HepG2 (cell line): ENCODE measurements around the gene PSMB9. TPM values are rescaled to one million over a fixed set of nuclear protein-coding genes. Genes with fewer than 3 reads are reported as not detected.
A peak's percentile ranks its signal among the peaks of the same experiment; 100 is the strongest.

Experiments used
- ATAD3A ChIP-seq: sonication (generic); formaldehyde crosslinking; IDR thresholded peaks from 2 replicates; pipeline ENCODE4 v1.4.0; 2020; ENCODE audit warnings: missing genetic modification reagents
- GPN1 ChIP-seq: sonication (generic); formaldehyde crosslinking; IDR thresholded peaks from 2 replicates; pipeline ENCODE4 v1.5.1; 2020; ENCODE audit warnings: missing genetic modification reagents, borderline replicate concordance
- GTF3A ChIP-seq: sonication (generic); formaldehyde crosslinking; conservative IDR thresholded peaks from 2 replicates; pipeline ENCODE4 v1.4.0; 2020; ENCODE audit warnings: mild to moderate bottlenecking, missing genetic modification reagents
- ISX ChIP-seq: sonication (generic); formaldehyde crosslinking; conservative IDR thresholded peaks from 2 replicates; pipeline ENCODE4 v1.5.0; 2020; ENCODE audit warnings: missing genetic modification reagents
- MTA1 ChIP-seq: sonication (generic); formaldehyde crosslinking; IDR thresholded peaks from 2 replicates; pipeline ENCODE4 v1.4.0; 2020; ENCODE audit warnings: missing genetic modification reagents, mild to moderate bottlenecking, borderline replicate concordance
- NR3C1 ChIP-seq: sonication (generic); formaldehyde crosslinking; IDR thresholded peaks from 2 replicates; pipeline ENCODE4 v1.4.0; 2020; ENCODE audit warnings: missing genetic modification reagents
- SALL1 ChIP-seq: sonication (generic); formaldehyde crosslinking; IDR thresholded peaks from 2 replicates; pipeline ENCODE4 v1.8.0; 2022; ENCODE audit warnings: mild to moderate bottlenecking, missing genetic modification reagents
- SRF ChIP-seq: IDR thresholded peaks from 2 replicates; pipeline ENCODE4 v1.6.1; 2011; ENCODE audit warnings: mild to moderate bottlenecking, low read depth, low read length, moderate library complexity
- TGIF2 ChIP-seq: IDR thresholded peaks from 2 replicates; pipeline ENCODE4 v1.6.1; 2016; ENCODE audit warnings: control low read depth, missing compliant biosample characterization
- ZBTB38 ChIP-seq: sonication (generic); formaldehyde crosslinking; IDR thresholded peaks from 2 replicates; pipeline ENCODE4 v1.5.1; 2020; ENCODE audit warnings: mild to moderate bottlenecking, missing genetic modification reagents
- ZBTB7B ChIP-seq: sonication (generic); formaldehyde crosslinking; IDR thresholded peaks from 2 replicates; pipeline ENCODE4 v1.4.0; 2020; ENCODE audit warnings: missing genetic modification reagents
- ZNF136 ChIP-seq: sonication (generic); formaldehyde crosslinking; IDR thresholded peaks from 2 replicates; pipeline ENCODE4 v1.8.1; 2022; ENCODE audit warnings: low read depth, mild to moderate bottlenecking, moderate library complexity, missing genetic modification reagents
- ZNF569 ChIP-seq: sonication (generic); formaldehyde crosslinking; IDR thresholded peaks from 2 replicates; pipeline ENCODE4 v1.5.0; 2020; ENCODE audit warnings: mild to moderate bottlenecking, missing genetic modification reagents, moderate library complexity, borderline replicate concordance
- ZNF674 ChIP-seq: sonication (generic); formaldehyde crosslinking; IDR thresholded peaks from 2 replicates; pipeline ENCODE4 v1.5.0; 2020; ENCODE audit warnings: low read depth, mild to moderate bottlenecking, missing genetic modification reagents
- ZNF746 ChIP-seq: sonication (generic); formaldehyde crosslinking; IDR thresholded peaks from 2 replicates; pipeline ENCODE4 v1.8.0; 2022; ENCODE audit warnings: mild to moderate bottlenecking, missing genetic modification reagents
- ZNF747 ChIP-seq: sonication (generic); formaldehyde crosslinking; IDR thresholded peaks from 2 replicates; pipeline ENCODE4 v1.8.1; 2023; ENCODE audit warnings: missing genetic modification reagents, mild to moderate bottlenecking, borderline replicate concordance
- ZNF839 ChIP-seq: sonication (generic); formaldehyde crosslinking; IDR thresholded peaks from 2 replicates; pipeline ENCODE4 v1.4.0; 2020; ENCODE audit warnings: missing genetic modification reagents, mild to moderate bottlenecking, borderline replicate concordance
- polyA plus RNA-seq, 8 experiments: library from polyadenylated mRNA; depleted of rRNA in 3 of 8; stranded (reverse) in 7 of 8; unstranded in 1 of 8; fragments of >200 nt; fragmentation: Illumina TruSeq in 4 of 8; extraction: Trizol in 4 of 8; gene quantifications; 2 replicates each; pipeline versions ENCODE4 v1.2.1 to v1.2.3, GENCODE V29; 2011 to 2016; ENCODE audit warnings: low read depth in 4 of 8, missing spikeins in 1 of 8, mixed read lengths in 1 of 8; ENCODE audit not compliant: insufficient read depth in 1 of 8
- total RNA-seq, 5 experiments: library from RNA; depleted of rRNA; stranded (reverse); fragments of >200 nt; fragmentation: Illumina TruSeq; extraction: Trizol; gene quantifications; 2 replicates each; pipeline ENCODE4 v1.2.3, GENCODE V29; 2016; ENCODE audit warnings: low read depth in 1 of 5
- TF ChIP-seq, protein P1 (sequence below): sonication (generic); formaldehyde crosslinking; IDR thresholded peaks from 2 replicates; pipeline ENCODE4 v1.4.0; 2020; ENCODE audit warnings: mild to moderate bottlenecking, missing genetic modification reagents
- TF ChIP-seq, protein P2 (sequence below): sonication (generic); formaldehyde crosslinking; IDR thresholded peaks from 2 replicates; pipeline ENCODE4 v1.4.0; 2020; ENCODE audit warnings: missing genetic modification reagents
- TF ChIP-seq, protein P3 (sequence below): sonication (generic); formaldehyde crosslinking; IDR thresholded peaks from 2 replicates; pipeline ENCODE4 v1.5.0; 2020; ENCODE audit warnings: mild to moderate bottlenecking, missing genetic modification reagents
- TF ChIP-seq, protein P4 (sequence below): sonication (generic); formaldehyde crosslinking; IDR thresholded peaks from 2 replicates; pipeline ENCODE4 v1.4.0; 2020; ENCODE audit warnings: missing genetic modification reagents, borderline replicate concordance

PSMB9 gene
- total and polyA plus RNA-seq, 2 of the 13 experiments (the other 11 are each of a cell fraction or from before 2014, with no cell fraction given), result 15.6 to 16.0 TPM

DNA sequence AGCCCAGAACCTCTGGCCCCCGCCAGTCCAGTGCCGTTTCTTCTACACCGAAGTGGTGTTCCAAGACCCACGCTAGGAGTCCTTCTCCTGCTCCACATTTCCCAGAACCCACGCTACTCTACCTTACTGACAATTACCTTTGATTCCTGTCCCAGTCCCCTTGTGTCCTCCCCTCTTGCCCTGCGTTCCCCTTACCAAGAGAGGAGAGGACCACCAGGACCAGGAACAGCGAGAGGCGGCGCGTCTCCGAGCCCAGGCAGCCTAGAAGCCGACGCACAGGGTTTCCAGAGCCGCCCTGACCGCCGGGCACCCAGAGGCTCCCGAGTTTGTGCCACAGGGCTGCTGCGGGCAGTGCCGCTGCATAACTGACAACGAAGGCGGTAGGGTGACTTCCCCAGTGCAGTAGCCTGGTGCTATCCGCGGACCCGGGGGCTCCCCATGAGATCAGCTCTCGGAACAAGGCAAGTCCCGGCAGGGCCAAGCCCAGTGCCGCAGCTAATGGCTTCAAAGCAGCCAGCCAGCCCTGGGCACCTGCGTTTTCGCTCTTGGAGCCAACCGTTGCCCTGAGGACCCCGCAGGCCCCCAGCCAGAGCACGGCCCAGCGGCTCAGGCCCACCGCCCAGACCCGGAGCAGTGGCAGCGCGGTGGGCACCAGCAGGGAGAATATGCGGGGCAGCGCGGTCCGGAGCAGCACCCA is 1.0 kb upstream of the PSMB9 start (continued):
- TF ChIP-seq TGIF2 (CRISPR knock-in tag) (no peak), MTA1 (CRISPR knock-in tag) (no peak), ZNF746 (CRISPR knock-in tag) (no peak), ZNF569 (CRISPR knock-in tag) (no peak), GTF3A (CRISPR knock-in tag) (no peak), ZNF839 (CRISPR knock-in tag) (peak; percentile 62), ATAD3A (CRISPR knock-in tag) (peak; percentile 75; the same call in 1 of the 2 replicates), ZNF136 (CRISPR knock-in tag) (no peak), ZBTB7B (peak; percentile 33; the same call in 1 of the 2 replicates), ISX (no peak), ZBTB38 (CRISPR knock-in tag) (no peak), SRF (no peak), GPN1 (CRISPR knock-in tag) (no peak), SALL1 (CRISPR knock-in tag) (peak; percentile 26; the same call in 1 of the 2 replicates), ZNF674 (CRISPR knock-in tag) (peak; percentile 86), NR3C1 (CRISPR knock-in tag) (no peak), ZNF747 (0 out of 2 replicates have a peak, but pooled peaks have one; percentile 26)
- TF ChIP-seq, protein P1, sequence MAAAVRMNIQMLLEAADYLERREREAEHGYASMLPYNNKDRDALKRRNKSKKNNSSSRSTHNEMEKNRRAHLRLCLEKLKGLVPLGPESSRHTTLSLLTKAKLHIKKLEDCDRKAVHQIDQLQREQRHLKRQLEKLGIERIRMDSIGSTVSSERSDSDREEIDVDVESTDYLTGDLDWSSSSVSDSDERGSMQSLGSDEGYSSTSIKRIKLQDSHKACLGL (CRISPR knock-in tag), result peak; percentile 20; the same call in 1 of the 2 replicates
- TF ChIP-seq, protein P2, sequence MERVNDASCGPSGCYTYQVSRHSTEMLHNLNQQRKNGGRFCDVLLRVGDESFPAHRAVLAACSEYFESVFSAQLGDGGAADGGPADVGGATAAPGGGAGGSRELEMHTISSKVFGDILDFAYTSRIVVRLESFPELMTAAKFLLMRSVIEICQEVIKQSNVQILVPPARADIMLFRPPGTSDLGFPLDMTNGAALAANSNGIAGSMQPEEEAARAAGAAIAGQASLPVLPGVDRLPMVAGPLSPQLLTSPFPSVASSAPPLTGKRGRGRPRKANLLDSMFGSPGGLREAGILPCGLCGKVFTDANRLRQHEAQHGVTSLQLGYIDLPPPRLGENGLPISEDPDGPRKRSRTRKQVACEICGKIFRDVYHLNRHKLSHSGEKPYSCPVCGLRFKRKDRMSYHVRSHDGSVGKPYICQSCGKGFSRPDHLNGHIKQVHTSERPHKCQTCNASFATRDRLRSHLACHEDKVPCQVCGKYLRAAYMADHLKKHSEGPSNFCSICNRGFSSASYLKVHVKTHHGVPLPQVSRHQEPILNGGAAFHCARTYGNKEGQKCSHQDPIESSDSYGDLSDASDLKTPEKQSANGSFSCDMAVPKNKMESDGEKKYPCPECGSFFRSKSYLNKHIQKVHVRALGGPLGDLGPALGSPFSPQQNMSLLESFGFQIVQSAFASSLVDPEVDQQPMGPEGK (CRISPR knock-in tag), result peak; percentile 37; the same call in 1 of the 2 replicates
- TF ChIP-seq, protein P3, sequence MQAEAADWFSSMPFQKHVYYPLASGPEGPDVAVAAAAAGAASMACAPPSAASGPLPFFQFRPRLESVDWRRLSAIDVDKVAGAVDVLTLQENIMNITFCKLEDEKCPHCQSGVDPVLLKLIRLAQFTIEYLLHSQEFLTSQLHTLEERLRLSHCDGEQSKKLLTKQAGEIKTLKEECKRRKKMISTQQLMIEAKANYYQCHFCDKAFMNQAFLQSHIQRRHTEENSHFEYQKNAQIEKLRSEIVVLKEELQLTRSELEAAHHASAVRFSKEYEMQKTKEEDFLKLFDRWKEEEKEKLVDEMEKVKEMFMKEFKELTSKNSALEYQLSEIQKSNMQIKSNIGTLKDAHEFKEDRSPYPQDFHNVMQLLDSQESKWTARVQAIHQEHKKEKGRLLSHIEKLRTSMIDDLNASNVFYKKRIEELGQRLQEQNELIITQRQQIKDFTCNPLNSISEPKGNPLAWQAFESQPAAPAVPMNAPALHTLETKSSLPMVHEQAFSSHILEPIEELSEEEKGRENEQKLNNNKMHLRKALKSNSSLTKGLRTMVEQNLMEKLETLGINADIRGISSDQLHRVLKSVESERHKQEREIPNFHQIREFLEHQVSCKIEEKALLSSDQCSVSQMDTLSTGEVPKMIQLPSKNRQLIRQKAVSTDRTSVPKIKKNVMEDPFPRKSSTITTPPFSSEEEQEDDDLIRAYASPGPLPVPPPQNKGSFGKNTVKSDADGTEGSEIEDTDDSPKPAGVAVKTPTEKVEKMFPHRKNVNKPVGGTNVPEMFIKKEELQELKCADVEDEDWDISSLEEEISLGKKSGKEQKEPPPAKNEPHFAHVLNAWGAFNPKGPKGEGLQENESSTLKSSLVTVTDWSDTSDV (CRISPR knock-in tag), result no peak
- TF ChIP-seq, protein P4, sequence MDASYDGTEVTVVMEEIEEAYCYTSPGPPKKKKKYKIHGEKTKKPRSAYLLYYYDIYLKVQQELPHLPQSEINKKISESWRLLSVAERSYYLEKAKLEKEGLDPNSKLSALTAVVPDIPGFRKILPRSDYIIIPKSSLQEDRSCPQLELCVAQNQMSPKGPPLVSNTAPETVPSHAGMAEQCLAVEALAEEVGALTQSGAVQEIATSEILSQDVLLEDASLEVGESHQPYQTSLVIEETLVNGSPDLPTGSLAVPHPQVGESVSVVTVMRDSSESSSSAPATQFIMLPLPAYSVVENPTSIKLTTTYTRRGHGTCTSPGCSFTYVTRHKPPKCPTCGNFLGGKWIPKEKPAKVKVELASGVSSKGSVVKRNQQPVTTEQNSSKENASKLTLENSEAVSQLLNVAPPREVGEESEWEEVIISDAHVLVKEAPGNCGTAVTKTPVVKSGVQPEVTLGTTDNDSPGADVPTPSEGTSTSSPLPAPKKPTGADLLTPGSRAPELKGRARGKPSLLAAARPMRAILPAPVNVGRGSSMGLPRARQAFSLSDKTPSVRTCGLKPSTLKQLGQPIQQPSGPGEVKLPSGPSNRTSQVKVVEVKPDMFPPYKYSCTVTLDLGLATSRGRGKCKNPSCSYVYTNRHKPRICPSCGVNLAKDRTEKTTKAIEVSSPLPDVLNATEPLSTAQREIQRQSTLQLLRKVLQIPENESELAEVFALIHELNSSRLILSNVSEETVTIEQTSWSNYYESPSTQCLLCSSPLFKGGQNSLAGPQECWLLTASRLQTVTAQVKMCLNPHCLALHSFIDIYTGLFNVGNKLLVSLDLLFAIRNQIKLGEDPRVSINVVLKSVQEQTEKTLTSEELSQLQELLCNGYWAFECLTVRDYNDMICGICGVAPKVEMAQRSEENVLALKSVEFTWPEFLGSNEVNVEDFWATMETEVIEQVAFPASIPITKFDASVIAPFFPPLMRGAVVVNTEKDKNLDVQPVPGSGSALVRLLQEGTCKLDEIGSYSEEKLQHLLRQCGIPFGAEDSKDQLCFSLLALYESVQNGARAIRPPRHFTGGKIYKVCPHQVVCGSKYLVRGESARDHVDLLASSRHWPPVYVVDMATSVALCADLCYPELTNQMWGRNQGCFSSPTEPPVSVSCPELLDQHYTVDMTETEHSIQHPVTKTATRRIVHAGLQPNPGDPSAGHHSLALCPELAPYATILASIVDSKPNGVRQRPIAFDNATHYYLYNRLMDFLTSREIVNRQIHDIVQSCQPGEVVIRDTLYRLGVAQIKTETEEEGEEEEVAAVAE (CRISPR knock-in tag), result 0 out of 2 replicates have a peak, but pooled peaks have one; percentile 13
